Epithelial cell of proximal tubule (primary cell): ENCODE measurements around the gene USP19. TPM values are rescaled to one million over a fixed set of nuclear protein-coding genes. Genes with fewer than 3 reads are reported as not detected.

Source experiments
- DNase-seq: peaks from one replicate; pipeline ENCODE4 v3.0.0-alpha.2; 2011; ENCODE audit warnings: low read depth
- H3K4me3 ChIP-seq: 2 replicates; pipeline ENCODE4 v1.5.1; 2011; ENCODE audit warnings: low read depth, mild to moderate bottlenecking, low read length
- CTCF ChIP-seq: conservative IDR thresholded peaks from 2 replicates; pipeline ENCODE4 v1.5.1; 2012; ENCODE audit warnings: low read depth, mild to moderate bottlenecking, low read length
- total RNA-seq: library from RNA; depleted of rRNA; stranded (reverse); fragments of >200 nt; gene quantifications from 2 replicates; pipeline ENCODE4 v1.2.3, GENCODE V29; 2015

USP19 gene
- total RNA-seq, 1 donor from 2014 or later: 34.7 TPM

DNA sequence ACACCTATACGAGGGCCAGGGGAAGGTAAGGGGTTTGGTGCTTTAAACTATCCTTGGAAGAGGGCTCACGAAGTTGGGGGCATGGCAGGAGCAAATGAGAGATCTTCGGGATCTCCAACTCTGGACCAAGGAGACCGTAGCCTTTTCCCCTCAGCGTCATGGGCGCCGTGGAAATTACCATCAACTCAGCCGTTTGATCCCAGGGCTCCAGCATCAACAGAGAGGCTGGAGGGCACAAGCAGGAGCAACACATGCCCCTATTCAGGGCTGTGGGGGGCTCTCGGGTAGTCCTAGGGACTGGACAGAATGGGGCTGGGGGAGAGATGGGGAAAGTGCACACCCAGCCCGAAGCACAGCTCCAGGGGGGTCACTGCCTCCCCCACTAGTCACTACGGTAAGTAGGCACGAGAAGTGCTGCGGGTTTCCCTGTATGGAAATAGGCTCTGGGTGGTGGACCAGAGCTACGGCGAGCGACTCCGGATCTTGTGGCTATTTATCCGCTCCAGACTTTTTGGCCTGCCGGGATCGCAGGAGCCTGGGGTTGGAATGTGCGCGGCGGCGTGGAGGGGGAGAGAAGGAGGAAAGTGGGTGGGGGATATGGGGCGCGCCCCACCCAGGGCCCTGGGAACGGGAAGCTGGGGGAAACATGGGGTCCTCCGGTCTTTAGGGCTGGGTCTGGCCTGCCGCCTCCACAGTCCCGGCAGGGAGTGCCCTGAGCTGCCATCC, 12.8 kb upstream of the USP19 start:
- TF ChIP-seq CTCF: no peak
- peak overlapping the region; percentile 81 for H3K4me3 ChIP-seq
- no peak for DNase-seq

- peak; percentile 31 for TF ChIP-seq CTCF
Measured at GRCh38 chr3:49132437-49133225, 12.0 kb upstream of the USP19 start, which contains the start of gene LAMB2. Gene LAMB2, minus strand, starts transcription at chr3:49133050. Its CDS starts 183 bp downstream, at chr3:49132867.

DNA sequence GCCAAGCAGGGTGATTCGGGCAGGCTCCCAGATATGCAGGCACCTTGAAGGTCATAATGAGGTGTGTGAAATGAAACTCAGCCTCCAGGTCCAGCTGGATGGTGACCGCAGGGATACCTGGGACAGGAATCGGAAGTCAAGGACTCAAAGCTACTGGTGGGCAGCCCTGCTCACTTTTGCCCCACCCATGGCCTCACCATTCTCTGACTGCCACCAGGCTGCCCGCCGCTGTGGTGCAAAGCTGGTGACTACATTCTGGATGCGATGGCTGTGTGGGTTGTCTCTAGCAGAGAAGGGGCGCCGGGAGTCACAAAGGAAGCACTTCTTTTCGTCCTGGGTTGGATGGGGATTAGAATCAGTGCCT, 11.4 kb upstream of the USP19 start:
- DNase-seq: no peak
- no peak for TF ChIP-seq CTCF
- peak overlapping the region; percentile 81 for H3K4me3 ChIP-seq

More at GRCh38 chr3:49132437-49133225, 12.0 kb upstream of the USP19 start, which contains the start of gene LAMB2:
- H3K4me3 ChIP-seq: peak within 1 kb of the TSS; percentile 81
- no peak for DNase-seq

DNA sequence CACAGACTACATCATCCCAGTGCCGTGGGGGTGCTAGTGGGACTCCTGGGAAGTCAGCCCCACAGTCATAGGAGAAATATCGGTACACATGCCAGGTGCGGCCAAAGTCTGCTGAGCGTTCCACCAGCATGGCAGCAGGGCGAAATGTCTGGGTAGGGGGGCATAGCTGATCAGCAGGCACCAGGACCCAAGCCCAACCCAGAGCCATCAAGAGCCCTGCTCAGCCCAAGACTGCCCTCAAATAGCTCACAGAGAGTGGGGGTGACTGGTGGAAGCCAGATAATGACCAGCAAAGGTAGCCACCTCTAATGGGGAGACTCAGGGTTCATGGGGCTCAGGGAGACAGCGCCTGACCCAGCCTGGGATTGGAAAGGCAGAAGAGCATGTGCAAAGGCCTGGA, 11.0 kb upstream of the USP19 start:
- H3K4me3 ChIP-seq: peak overlapping the region; percentile 81
- DNase-seq: no peak
- no peak for TF ChIP-seq CTCF

GRCh38 chr3:49131040-49131439, 10.4 kb upstream of the USP19 start:
- no peak for DNase-seq
- H3K4me3 ChIP-seq: no peak overlapping the region
- TF ChIP-seq CTCF: no peak

- no peak overlapping the region for H3K4me3 ChIP-seq
- no peak for DNase-seq
- no peak for TF ChIP-seq CTCF
Measured at GRCh38 chr3:49124991-49125670, 4.5 kb upstream of the USP19 start.
